NCI-H510A (cell line): Measurements from ENCODE around the gene ADSS1.

Source experiments
- DNase-seq: peaks from one replicate; lab custom pipeline; 2025; lab: John Stamatoyannopoulos, UW

The ADSS1 gene

GRCh38 chr14:104700225-104700651 lies 23.8 kb upstream of the ADSS1 start:
- no peak for DNase-seq

GRCh38 chr14:104700747-104701217 lies 23.2 kb upstream of the ADSS1 start:
- DNase-seq, result no peak

- DNase-seq, result no peak
Measured at GRCh38 chr14:104701383-104702076, 22.5 kb upstream of the ADSS1 start.

GRCh38 chr14:104702106-104702505 lies 21.9 kb upstream of the ADSS1 start:
- DNase-seq, result no peak

- DNase-seq, result no peak
Measured at GRCh38 chr14:104702673-104703072, 21.4 kb upstream of the ADSS1 start.

GRCh38 chr14:104703269-104703668 lies 20.8 kb upstream of the ADSS1 start:
- no peak for DNase-seq

- no peak for DNase-seq
Measured at GRCh38 chr14:104704252-104704651, 19.8 kb upstream of the ADSS1 start.

- no peak for DNase-seq
Measured at GRCh38 chr14:104705340-104706047, 18.5 kb upstream of the ADSS1 start.

GRCh38 chr14:104706733-104707607 lies 17.1 kb upstream of the ADSS1 start:
- DNase-seq, result no peak

- DNase-seq, result no peak
Measured at GRCh38 chr14:104707608-104708595, 16.1 kb upstream of the ADSS1 start.

- DNase-seq, result no peak
Measured at GRCh38 chr14:104708606-104709268, 15.3 kb upstream of the ADSS1 start.

GRCh38 chr14:104709387-104710039 lies 14.5 kb upstream of the ADSS1 start:
- no peak for DNase-seq

GRCh38 chr14:104710071-104710735 lies 13.8 kb upstream of the ADSS1 start:
- no peak for DNase-seq

GRCh38 chr14:104712881-104713734 lies 10.9 kb upstream of the ADSS1 start:
- DNase-seq, result no peak

- no peak for DNase-seq
Measured at GRCh38 chr14:104714066-104714465, 10.0 kb upstream of the ADSS1 start.

- DNase-seq, result no peak
Measured at GRCh38 chr14:104714681-104715080, 9.3 kb upstream of the ADSS1 start.

GRCh38 chr14:104715416-104715815 lies 8.6 kb upstream of the ADSS1 start:
- DNase-seq, result no peak

- no peak for DNase-seq
Measured at GRCh38 chr14:104715871-104716270, 8.2 kb upstream of the ADSS1 start.

GRCh38 chr14:104717137-104717536 lies 6.9 kb upstream of the ADSS1 start:
- no peak for DNase-seq
